ENCODE results near the gene HOXB7. TPM values are rescaled to one million over a fixed set of nuclear protein-coding genes. Genes with fewer than 3 reads are reported as not detected.

Gene HOXB7
- total and polyA plus RNA-seq, 10 of the 15 experiments (the other 5 are each of a cell fraction or from before 2014, with no cell fraction given) = 2.8 to 7.4 (median 4.2) TPM

- TF ChIP-seq, protein P1, sequence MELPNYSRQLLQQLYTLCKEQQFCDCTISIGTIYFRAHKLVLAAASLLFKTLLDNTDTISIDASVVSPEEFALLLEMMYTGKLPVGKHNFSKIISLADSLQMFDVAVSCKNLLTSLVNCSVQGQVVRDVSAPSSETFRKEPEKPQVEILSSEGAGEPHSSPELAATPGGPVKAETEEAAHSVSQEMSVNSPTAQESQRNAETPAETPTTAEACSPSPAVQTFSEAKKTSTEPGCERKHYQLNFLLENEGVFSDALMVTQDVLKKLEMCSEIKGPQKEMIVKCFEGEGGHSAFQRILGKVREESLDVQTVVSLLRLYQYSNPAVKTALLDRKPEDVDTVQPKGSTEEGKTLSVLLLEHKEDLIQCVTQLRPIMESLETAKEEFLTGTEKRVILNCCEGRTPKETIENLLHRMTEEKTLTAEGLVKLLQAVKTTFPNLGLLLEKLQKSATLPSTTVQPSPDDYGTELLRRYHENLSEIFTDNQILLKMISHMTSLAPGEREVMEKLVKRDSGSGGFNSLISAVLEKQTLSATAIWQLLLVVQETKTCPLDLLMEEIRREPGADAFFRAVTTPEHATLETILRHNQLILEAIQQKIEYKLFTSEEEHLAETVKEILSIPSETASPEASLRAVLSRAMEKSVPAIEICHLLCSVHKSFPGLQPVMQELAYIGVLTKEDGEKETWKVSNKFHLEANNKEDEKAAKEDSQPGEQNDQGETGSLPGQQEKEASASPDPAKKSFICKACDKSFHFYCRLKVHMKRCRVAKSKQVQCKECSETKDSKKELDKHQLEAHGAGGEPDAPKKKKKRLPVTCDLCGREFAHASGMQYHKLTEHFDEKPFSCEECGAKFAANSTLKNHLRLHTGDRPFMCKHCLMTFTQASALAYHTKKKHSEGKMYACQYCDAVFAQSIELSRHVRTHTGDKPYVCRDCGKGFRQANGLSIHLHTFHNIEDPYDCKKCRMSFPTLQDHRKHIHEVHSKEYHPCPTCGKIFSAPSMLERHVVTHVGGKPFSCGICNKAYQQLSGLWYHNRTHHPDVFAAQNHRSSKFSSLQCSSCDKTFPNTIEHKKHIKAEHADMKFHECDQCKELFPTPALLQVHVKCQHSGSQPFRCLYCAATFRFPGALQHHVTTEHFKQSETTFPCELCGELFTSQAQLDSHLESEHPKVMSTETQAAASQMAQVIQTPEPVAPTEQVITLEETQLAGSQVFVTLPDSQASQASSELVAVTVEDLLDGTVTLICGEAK (IDR thresholded peaks at IDR 0.05; ENCODE audit: borderline replicate concordance) = peak; percentile 49; the same call in 1 of the 2 replicates
- no peak for TF ChIP-seq CREB1 (IDR thresholded peaks at IDR 0.05; ENCODE audit: low read depth)
- TF ChIP-seq, protein P2, sequence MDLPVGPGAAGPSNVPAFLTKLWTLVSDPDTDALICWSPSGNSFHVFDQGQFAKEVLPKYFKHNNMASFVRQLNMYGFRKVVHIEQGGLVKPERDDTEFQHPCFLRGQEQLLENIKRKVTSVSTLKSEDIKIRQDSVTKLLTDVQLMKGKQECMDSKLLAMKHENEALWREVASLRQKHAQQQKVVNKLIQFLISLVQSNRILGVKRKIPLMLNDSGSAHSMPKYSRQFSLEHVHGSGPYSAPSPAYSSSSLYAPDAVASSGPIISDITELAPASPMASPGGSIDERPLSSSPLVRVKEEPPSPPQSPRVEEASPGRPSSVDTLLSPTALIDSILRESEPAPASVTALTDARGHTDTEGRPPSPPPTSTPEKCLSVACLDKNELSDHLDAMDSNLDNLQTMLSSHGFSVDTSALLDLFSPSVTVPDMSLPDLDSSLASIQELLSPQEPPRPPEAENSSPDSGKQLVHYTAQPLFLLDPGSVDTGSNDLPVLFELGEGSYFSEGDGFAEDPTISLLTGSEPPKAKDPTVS (IDR thresholded peaks at IDR 0.05; ENCODE audit: low read depth, low read length) = no peak
- no peak for TF ChIP-seq CBX5 (IDR thresholded peaks at IDR 0.05; ENCODE audit: low read depth)
- no peak for TF ChIP-seq POLR2AphosphoS5 (IDR thresholded peaks at IDR 0.05; ENCODE audit: low read length)
- no peak for TF ChIP-seq PRDM15 (CRISPR knock-in tag; IDR thresholded peaks at IDR 0.05)
- TF ChIP-seq MTA2 (IDR thresholded peaks at IDR 0.05; ENCODE audit: low read depth) = no peak
These were observed at the start of gene HOXB7 (continued) for GRCh38 chr17:48610282-48611211.

Measured in GM12878 (cell line).